Measurements from ENCODE around the gene PEAR1.

Gene PEAR1

GRCh38 chr1:156937883-156938282, 44.4 kb downstream of the PEAR1 start:
- peaks cover 61% of the 10 kb centered on the region for H3K36me3 ChIP-seq (ENCODE audit: insufficient read depth, low read length)
- no peaks in the 10 kb centered on the region for H3K9me3 ChIP-seq (ENCODE audit: low read length)
- no peaks in the 10 kb centered on the region for H3K4me1 ChIP-seq (ENCODE audit: insufficient read depth, low read length)
- no peak overlapping the region for H3K27ac ChIP-seq (ENCODE audit: low read depth, low read length)
- H3K9ac ChIP-seq (ENCODE audit: low read length), result no peak overlapping the region
- H3K4me3 ChIP-seq (ENCODE audit: low read depth in 1 of 2, low read length in 2 of 2), result no peak overlapping the region
- H3K27me3 ChIP-seq (ENCODE audit: control insufficient read depth in 1 of 2, insufficient read depth in 2 of 2, low read length in 2 of 2), result no peaks in the 10 kb centered on the region

DNA sequence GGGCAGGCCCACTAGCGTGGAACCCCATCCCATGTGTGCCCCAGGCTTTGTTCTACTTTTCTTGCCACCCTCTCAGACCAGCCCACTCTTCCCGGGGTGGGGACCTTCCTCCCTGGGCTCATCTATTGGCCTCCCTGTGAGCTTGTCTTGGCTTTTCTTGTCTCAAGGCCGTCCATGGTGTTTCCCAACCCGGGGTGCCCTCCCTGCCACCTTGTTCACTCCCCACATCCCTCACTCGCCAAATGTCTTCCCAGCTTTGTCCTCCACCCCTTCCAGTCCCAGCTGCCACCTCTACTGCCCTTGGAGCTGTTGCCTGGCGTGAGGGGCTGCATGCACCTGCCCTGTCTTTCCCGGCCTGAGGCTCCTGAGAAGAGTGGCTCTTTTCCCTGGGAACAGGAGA, 45.3 kb downstream of the PEAR1 start:
- H3K9ac ChIP-seq (ENCODE audit: low read length), result no peak overlapping the region
- no peaks in the 10 kb centered on the region for H3K9me3 ChIP-seq (ENCODE audit: low read length)
- peaks cover 68% of the 10 kb centered on the region for H3K36me3 ChIP-seq (ENCODE audit: insufficient read depth, low read length)
- H3K4me1 ChIP-seq (ENCODE audit: insufficient read depth, low read length), result no peaks in the 10 kb centered on the region
- H3K27me3 ChIP-seq (ENCODE audit: control insufficient read depth in 1 of 2, insufficient read depth in 2 of 2, low read length in 2 of 2), result no peaks in the 10 kb centered on the region
- H3K27ac ChIP-seq (ENCODE audit: low read depth, low read length), result no peak overlapping the region
- H3K4me3 ChIP-seq (ENCODE audit: low read depth in 1 of 2, low read length in 2 of 2), result no peak overlapping the region

- H3K27ac ChIP-seq (ENCODE audit: low read depth, low read length), result no peak overlapping the region
- H3K4me3 ChIP-seq (ENCODE audit: low read depth in 1 of 2, low read length in 2 of 2), result no peak overlapping the region
- peaks cover 78% of the 10 kb centered on the region for H3K36me3 ChIP-seq (ENCODE audit: insufficient read depth, low read length)
- H3K27me3 ChIP-seq (ENCODE audit: control insufficient read depth in 1 of 2, insufficient read depth in 2 of 2, low read length in 2 of 2), result no peaks in the 10 kb centered on the region
- H3K4me1 ChIP-seq (ENCODE audit: insufficient read depth, low read length), result no peaks in the 10 kb centered on the region
- no peaks in the 10 kb centered on the region for H3K9me3 ChIP-seq (ENCODE audit: low read length)
- no peak overlapping the region for H3K9ac ChIP-seq (ENCODE audit: low read length)
Observed at GRCh38 chr1:156939786-156940334, 46.3 kb downstream of the PEAR1 start.

DNA sequence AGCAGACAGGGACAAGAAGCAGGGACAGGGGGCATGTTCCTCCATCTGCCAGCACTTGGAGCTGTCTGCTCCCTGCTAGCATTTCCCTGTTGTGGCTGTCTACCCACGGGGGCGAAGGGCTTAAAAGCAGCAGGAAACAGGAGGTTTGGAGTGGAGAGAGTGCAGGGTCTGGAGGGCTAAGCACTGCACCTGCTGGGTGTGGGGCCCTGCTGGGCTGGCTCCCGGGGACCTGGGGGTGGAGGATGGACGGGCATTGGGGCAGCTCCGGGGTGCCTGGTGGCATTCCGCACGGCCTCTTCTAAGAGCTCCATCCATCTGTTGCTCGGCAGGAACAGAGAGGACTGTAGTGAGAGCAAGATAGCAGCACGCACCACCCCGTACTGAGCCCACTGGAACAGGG, 48.2 kb downstream of the PEAR1 start:
- H3K9me3 ChIP-seq (ENCODE audit: low read length), result no peaks in the 10 kb centered on the region
- H3K4me3 ChIP-seq (ENCODE audit: low read depth in 1 of 2, low read length in 2 of 2), result no peak overlapping the region
- no peak overlapping the region for H3K27ac ChIP-seq (ENCODE audit: low read depth, low read length)
- H3K4me1 ChIP-seq (ENCODE audit: insufficient read depth, low read length), result no peaks in the 10 kb centered on the region
- H3K9ac ChIP-seq (ENCODE audit: low read length), result no peak overlapping the region
- no peaks in the 10 kb centered on the region for H3K27me3 ChIP-seq (ENCODE audit: control insufficient read depth in 1 of 2, insufficient read depth in 2 of 2, low read length in 2 of 2)
- H3K36me3 ChIP-seq (ENCODE audit: insufficient read depth, low read length), result peaks cover 89% of the 10 kb centered on the region

- Histone ChIP-seq H3K4me1 (ENCODE audit: insufficient read depth, low read length) (no peaks in the 10 kb centered on the region), H3K27me3 (ENCODE audit: control insufficient read depth in 1 of 2, insufficient read depth in 2 of 2, low read length in 2 of 2) (no peaks in the 10 kb centered on the region), H3K9ac (ENCODE audit: low read length) (no peak overlapping the region), H3K9me3 (ENCODE audit: low read length) (no peaks in the 10 kb centered on the region), H3K36me3 (ENCODE audit: insufficient read depth, low read length) (peaks cover 89% of the 10 kb centered on the region), H3K27ac (ENCODE audit: low read depth, low read length) (no peak overlapping the region), H3K4me3 (ENCODE audit: low read depth in 1 of 2, low read length in 2 of 2) (no peak overlapping the region)
Observed at GRCh38 chr1:156942176-156942575, 48.7 kb downstream of the PEAR1 start.

DNA sequence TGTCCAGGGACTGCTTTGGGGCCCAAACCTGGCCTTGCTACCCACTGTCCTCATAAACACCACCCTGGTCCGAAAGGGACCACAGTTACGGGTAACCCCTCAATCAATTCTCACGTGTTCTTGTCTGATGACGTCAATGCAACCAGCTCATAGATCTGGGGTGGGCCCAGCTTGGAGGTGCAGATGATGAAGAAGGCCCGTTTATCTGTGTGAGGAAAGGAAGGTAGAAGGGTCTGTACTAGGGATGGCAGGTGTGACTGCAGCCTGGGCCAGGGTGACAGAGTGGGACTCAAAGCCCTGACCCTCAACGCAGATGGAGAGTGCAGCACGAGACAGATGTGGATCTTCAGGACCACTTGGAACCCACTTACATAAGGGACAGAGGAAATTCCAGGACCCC, 49.1 kb downstream of the PEAR1 start:
- no peaks in the 10 kb centered on the region for H3K27me3 ChIP-seq (ENCODE audit: control insufficient read depth in 1 of 2, insufficient read depth in 2 of 2, low read length in 2 of 2)
- H3K36me3 ChIP-seq (ENCODE audit: insufficient read depth, low read length), result peaks cover 87% of the 10 kb centered on the region
- no peak overlapping the region for H3K9ac ChIP-seq (ENCODE audit: low read length)
- H3K27ac ChIP-seq (ENCODE audit: low read depth, low read length), result no peak overlapping the region
- no peaks in the 10 kb centered on the region for H3K4me1 ChIP-seq (ENCODE audit: insufficient read depth, low read length)
- no peak overlapping the region for H3K4me3 ChIP-seq (ENCODE audit: low read depth in 1 of 2, low read length in 2 of 2)
- H3K9me3 ChIP-seq (ENCODE audit: low read length), result no peaks in the 10 kb centered on the region

GRCh38 chr1:156943756-156944155, 50.2 kb downstream of the PEAR1 start:
- H3K9ac ChIP-seq (ENCODE audit: low read length), result no peak overlapping the region
- no peaks in the 10 kb centered on the region for H3K4me1 ChIP-seq (ENCODE audit: insufficient read depth, low read length)
- peaks cover 94% of the 10 kb centered on the region for H3K36me3 ChIP-seq (ENCODE audit: insufficient read depth, low read length)
- no peak overlapping the region for H3K4me3 ChIP-seq (ENCODE audit: low read depth in 1 of 2, low read length in 2 of 2)
- no peak overlapping the region for H3K27ac ChIP-seq (ENCODE audit: low read depth, low read length)
- no peaks in the 10 kb centered on the region for H3K27me3 ChIP-seq (ENCODE audit: control insufficient read depth in 1 of 2, insufficient read depth in 2 of 2, low read length in 2 of 2)
- H3K9me3 ChIP-seq (ENCODE audit: low read length), result no peaks in the 10 kb centered on the region

GRCh38 chr1:156944268-156944667, 50.8 kb downstream of the PEAR1 start:
- Histone ChIP-seq H3K27me3 (ENCODE audit: control insufficient read depth in 1 of 2, insufficient read depth in 2 of 2, low read length in 2 of 2) (no peaks in the 10 kb centered on the region), H3K36me3 (ENCODE audit: insufficient read depth, low read length) (peaks cover 95% of the 10 kb centered on the region), H3K4me3 (ENCODE audit: low read depth in 1 of 2, low read length in 2 of 2) (no peak overlapping the region), H3K9ac (ENCODE audit: low read length) (no peak overlapping the region), H3K9me3 (ENCODE audit: low read length) (no peaks in the 10 kb centered on the region), H3K27ac (ENCODE audit: low read depth, low read length) (no peak overlapping the region), H3K4me1 (ENCODE audit: insufficient read depth, low read length) (no peaks in the 10 kb centered on the region)

DNA sequence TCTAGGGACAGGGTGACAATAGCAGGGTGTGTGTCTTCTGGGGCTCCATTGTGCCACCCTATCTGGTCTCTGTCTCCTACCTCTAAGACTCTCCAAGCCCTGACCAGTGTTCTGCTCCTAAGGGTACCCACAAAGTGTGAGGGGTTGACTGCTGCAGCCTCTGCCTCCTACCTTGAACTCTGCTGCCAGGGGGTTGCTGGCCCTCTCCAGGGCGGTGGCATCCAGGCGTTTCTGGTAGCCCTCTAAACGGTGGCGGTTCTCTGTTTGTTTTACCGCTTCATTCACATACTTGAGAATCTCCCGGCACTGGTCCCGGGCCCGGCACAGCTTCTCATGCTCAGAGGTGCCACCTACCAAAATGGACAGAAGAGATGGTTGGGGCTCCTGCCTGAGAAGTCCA, 51.3 kb downstream of the PEAR1 start:
- Histone ChIP-seq H3K9me3 (ENCODE audit: low read length) (no peaks in the 10 kb centered on the region), H3K4me3 (ENCODE audit: low read depth in 1 of 2, low read length in 2 of 2) (no peak overlapping the region), H3K27me3 (ENCODE audit: control insufficient read depth in 1 of 2, insufficient read depth in 2 of 2, low read length in 2 of 2) (no peaks in the 10 kb centered on the region), H3K4me1 (ENCODE audit: insufficient read depth, low read length) (no peaks in the 10 kb centered on the region), H3K36me3 (ENCODE audit: insufficient read depth, low read length) (peaks cover 95% of the 10 kb centered on the region), H3K27ac (ENCODE audit: low read depth, low read length) (no peak overlapping the region), H3K9ac (ENCODE audit: low read length) (no peak overlapping the region)

- H3K36me3 ChIP-seq (ENCODE audit: insufficient read depth, low read length), result peaks cover 92% of the 10 kb centered on the region
- H3K9ac ChIP-seq (ENCODE audit: low read length), result no peak overlapping the region
- no peaks in the 10 kb centered on the region for H3K9me3 ChIP-seq (ENCODE audit: low read length)
- no peak overlapping the region for H3K27ac ChIP-seq (ENCODE audit: low read depth, low read length)
- no peaks in the 10 kb centered on the region for H3K27me3 ChIP-seq (ENCODE audit: control insufficient read depth in 1 of 2, insufficient read depth in 2 of 2, low read length in 2 of 2)
- H3K4me3 ChIP-seq (ENCODE audit: low read depth in 1 of 2, low read length in 2 of 2), result no peak overlapping the region
- no peaks in the 10 kb centered on the region for H3K4me1 ChIP-seq (ENCODE audit: insufficient read depth, low read length)
Observed at GRCh38 chr1:156945881-156946661, 52.6 kb downstream of the PEAR1 start.

- Histone ChIP-seq H3K4me1 (ENCODE audit: insufficient read depth, low read length) (no peaks in the 10 kb centered on the region), H3K36me3 (ENCODE audit: insufficient read depth, low read length) (peaks cover 85% of the 10 kb centered on the region), H3K4me3 (ENCODE audit: low read depth in 1 of 2, low read length in 2 of 2) (no peak overlapping the region), H3K9me3 (ENCODE audit: low read length) (no peaks in the 10 kb centered on the region), H3K27me3 (ENCODE audit: control insufficient read depth in 1 of 2, insufficient read depth in 2 of 2, low read length in 2 of 2) (no peaks in the 10 kb centered on the region), H3K9ac (ENCODE audit: low read length) (no peak overlapping the region), H3K27ac (ENCODE audit: low read depth, low read length) (no peak overlapping the region)
Observed at GRCh38 chr1:156947127-156947526, 53.6 kb downstream of the PEAR1 start.

Data from muscle layer of colon (tissue), 2 donors.